ENCODE measurements around the gene PRR33.

The PRR33 gene

DNA sequence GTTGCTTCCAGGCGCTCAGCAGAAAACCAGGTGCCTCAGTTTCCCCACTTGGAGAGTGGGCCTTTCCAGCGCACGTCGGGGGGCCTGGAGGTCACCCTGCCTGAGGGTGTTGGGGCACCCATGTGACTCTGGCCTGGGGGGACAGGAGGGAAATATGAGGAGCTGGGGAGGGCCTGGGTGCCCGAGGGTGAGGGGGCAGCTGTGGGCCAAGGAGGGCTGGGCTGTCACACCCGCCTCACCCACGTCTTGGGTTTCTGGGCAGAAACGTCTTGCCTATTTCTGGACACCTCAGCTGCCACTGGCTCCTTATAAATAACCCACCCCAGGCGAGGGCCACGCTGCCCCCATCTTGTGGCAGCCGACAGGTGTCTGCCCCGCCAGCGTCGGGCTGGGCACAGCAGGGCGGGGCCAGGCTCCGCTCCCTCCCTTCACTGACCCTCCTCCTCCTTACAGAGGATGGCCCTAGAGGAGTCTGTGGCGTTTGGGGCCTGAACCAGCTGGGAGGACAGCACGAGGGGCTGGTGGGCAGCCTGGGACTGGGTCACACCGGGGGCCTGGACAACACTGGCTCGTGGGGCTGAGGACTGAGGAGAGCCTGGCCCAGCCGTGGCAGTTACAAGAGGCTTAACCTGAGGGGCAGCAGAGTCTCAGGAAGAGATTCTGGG, 29.3 kb upstream of the PRR33 start:
- WGBS (ENCODE audit: insufficient coverage, insufficient read length): no CpG with 5 or more reads among the region's 21 CpGs
- no peak for DNase-seq (ENCODE audit: low read depth, low spot score)

DNA sequence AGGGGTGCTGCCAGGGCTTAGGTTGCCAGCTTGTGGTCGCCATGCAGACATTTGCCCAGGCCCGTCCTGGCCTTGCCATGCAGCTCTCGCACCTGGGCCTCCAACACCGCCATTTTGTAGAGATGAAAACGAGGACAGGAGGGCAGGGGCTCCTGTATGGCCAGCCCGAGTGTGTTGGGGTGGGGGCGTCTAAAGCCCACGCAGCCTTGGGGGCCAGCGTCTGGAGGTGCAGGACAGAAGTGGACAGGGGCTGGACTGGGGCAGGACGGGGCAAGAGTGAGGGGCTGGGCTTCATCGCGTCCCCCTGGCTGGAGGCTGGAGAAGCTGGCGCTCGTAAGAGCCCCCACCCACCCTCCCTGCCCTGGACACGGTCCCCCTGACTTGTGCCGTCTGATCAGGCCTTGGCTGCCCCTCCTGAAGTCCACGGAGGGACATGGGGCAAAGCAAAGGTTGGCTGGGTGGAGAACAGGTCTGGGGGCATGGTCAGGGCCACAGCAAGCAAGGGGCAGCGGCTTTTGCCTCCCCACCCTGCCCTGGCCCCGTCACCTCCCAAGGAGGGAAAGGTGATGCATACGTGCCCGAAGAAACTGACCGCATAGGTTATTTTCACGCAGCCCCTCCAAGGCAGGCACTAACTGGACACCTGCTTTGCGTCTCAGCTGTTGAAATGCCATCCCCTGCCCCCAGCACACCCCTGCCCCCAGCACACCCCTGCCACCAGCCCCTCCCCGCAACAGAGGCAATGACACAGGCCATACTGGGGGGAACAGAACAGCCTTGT, 28.6 kb upstream of the PRR33 start:
- Histone ChIP-seq H3K9me3 (ENCODE audit: control insufficient read depth, insufficient read depth, low read length) (no peaks in the 10 kb centered on the region), H3K4me1 (ENCODE audit: control insufficient read depth, insufficient read depth, low read length) (peaks cover 3% of the 10 kb centered on the region), H3K36me3 (ENCODE audit: control insufficient read depth, insufficient read depth, low read length) (no peaks in the 10 kb centered on the region), H3K4me3 (ENCODE audit: low read length) (no peak overlapping the region), H3K27me3 (ENCODE audit: control insufficient read depth, insufficient read depth, low read length) (no peaks in the 10 kb centered on the region), H3K27ac (ENCODE audit: low read length) (no peak overlapping the region)
- DNase-seq (ENCODE audit: low read depth, low spot score): no peak
- WGBS (ENCODE audit: insufficient coverage, insufficient read length): no CpG with 5 or more reads among the region's 25 CpGs

More for the DNA sequence above, 29.3 kb upstream of the PRR33 start:
- H3K36me3 ChIP-seq (ENCODE audit: control insufficient read depth, insufficient read depth, low read length): no peaks in the 10 kb centered on the region
- no peaks in the 10 kb centered on the region for H3K27me3 ChIP-seq (ENCODE audit: control insufficient read depth, insufficient read depth, low read length)
- no peak overlapping the region for H3K27ac ChIP-seq (ENCODE audit: low read length)
- no peak overlapping the region for H3K4me3 ChIP-seq (ENCODE audit: low read length)
- no peaks in the 10 kb centered on the region for H3K9me3 ChIP-seq (ENCODE audit: control insufficient read depth, insufficient read depth, low read length)
- H3K4me1 ChIP-seq (ENCODE audit: control insufficient read depth, insufficient read depth, low read length): peaks cover 3% of the 10 kb centered on the region

DNA sequence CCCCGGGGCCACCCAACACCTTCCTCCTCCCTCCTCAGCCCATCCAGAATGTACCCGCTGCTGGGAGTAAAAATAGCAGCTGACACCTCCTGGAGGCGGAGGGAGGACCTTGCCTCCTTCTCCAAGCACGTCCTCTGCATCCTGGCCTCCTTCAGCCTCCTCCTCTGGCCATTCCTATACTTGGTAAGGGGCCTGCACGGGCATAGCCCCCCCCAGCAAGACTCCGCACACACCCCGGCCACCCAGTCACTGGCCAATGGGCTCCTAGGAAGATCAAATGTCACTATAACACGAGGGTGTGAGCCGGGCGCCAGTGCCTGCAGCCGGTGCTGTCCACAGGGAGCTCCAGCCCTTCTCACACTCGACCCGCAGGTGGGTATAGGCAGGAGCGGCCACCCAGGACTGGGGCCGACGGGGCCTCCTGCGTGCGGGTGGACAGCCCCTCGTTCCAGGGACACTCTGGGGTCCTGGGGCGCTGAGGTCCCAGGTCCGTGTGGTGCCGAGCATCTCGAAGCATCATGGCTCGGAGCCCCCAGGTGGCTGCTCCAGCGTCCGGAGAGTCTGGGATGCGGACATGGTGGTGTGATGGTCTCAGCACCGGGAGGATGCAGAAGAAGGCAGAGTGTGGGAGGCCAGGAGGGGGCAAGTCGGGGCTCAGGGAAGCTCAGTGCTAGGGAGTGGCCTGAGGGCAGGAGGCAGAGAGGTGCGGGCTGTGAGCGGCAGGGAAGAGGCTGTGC, 27.9 kb upstream of the PRR33 start, which contains the start of gene TNNT3:
TNNT3 (plus strand) TSS at position 313 of the 737 bp plus-strand sequence. CDS start 3,172 bp downstream, outside the sequence.
- no peak for DNase-seq (ENCODE audit: low read depth, low spot score)
- H3K9me3 ChIP-seq (ENCODE audit: control insufficient read depth, insufficient read depth, low read length): no peaks in the 10 kb centered on the region
- WGBS (ENCODE audit: insufficient coverage, insufficient read length): no CpG with 5 or more reads among the region's 31 CpGs

DNA sequence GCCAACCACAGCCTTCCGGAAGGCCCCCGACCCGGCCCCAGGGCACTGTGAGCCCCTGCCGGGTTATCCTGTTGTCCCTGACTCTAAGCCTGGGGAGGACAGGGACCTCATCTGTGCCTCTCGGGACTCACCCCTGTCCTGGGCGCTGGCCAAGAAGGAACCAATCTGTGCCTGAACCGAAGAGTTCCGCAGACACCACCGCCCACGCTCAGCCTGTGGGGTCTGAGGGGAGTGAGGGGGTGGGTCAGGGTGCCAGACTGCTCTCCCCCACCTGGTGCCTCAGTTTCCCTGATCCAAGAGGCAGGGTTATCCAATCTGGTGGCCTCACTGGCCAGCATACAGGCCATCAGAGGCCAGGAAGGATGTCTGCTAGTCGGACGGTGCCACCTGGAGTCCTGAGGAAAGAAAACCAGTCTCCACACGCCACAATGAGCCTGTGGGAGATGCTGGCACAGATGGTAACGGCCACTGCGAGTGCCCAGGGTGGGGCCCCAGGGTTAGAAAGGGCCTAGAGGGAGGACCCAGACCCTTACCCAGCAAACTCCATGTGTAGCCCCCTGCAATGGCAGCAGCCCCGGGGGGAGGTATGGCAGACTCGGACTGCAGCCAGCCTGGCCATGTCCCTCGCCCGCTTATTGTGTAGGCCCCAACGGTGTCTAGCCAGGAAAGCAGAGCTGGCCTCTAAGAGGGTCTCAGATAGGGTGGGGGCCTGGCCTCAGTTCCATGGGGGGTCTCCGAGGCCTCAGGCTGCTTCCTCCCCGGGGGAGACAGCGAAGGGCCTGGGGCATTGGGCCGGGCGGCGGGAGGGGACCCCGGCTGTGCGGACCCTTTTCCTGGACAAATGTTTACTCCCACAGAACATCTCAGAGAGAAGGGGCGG, 27.0 kb upstream of the PRR33 start:
- no CpG with 5 or more reads among the region's 29 CpGs for WGBS (ENCODE audit: insufficient coverage, insufficient read length)
- H3K27me3 ChIP-seq (ENCODE audit: control insufficient read depth, insufficient read depth, low read length): no peaks in the 10 kb centered on the region
- H3K4me3 ChIP-seq (ENCODE audit: low read length): no peak overlapping the region

More for the DNA sequence above, 27.9 kb upstream of the PRR33 start, which contains the start of gene TNNT3:
- Histone ChIP-seq H3K27ac (ENCODE audit: low read length) (no peak within 1 kb of the TSS), H3K36me3 (ENCODE audit: control insufficient read depth, insufficient read depth, low read length) (no peaks in the 10 kb centered on the region), H3K4me1 (ENCODE audit: control insufficient read depth, insufficient read depth, low read length) (peaks cover 3% of the 10 kb centered on the region), H3K27me3 (ENCODE audit: control insufficient read depth, insufficient read depth, low read length) (no peaks in the 10 kb centered on the region), H3K4me3 (ENCODE audit: low read length) (no peak within 1 kb of the TSS)

DNA sequence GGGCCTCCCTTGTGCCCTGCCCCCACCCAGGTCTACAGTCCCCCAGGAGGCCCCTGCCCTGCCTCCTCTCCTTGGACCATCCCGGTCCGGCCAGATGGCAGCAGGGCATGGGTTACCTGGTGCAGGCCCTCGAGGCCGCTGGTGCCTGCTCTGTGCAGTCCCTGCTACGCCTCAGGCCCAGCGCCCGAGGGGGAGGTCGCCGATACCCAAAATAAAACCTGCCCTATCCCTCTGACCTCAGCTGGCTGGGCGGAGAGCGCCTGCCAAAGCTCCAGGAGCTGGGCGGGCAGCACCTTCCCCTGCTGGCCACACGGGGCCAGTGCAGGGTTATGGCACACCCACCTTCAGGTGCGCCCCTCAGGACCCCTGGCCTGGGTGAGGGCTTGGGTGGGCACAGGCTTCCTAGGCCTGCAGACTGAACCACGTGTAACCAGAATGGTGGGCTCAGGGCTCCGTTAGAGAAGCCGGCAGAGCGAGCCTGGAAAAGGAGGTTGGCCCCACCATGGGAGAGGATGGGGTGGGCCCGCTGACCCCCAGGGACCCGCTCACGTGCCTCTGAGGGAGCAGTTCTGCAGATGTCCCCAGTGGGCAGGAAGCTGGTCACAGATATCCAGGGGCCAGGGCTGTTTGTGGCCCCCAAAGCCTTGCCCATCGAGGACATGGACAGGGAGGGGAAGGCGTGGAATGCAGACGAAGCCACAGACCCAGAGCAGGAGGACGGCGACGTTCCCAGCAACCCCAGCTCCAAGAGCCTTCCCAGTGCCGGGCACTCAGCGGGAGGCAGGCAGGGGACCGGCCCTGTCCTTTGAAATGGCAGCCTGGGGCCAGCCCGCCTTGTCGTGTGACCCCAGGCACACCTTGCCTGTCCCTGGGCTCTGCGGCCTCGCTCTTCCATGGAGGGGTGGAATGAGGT, 26.1 kb upstream of the PRR33 start:
- WGBS (ENCODE audit: insufficient coverage, insufficient read length): no CpG with 5 or more reads among the region's 34 CpGs
- peaks cover 3% of the 10 kb centered on the region for H3K4me1 ChIP-seq (ENCODE audit: control insufficient read depth, insufficient read depth, low read length)
- no peaks in the 10 kb centered on the region for H3K36me3 ChIP-seq (ENCODE audit: control insufficient read depth, insufficient read depth, low read length)
- H3K4me3 ChIP-seq (ENCODE audit: low read length): no peak overlapping the region
- H3K27me3 ChIP-seq (ENCODE audit: control insufficient read depth, insufficient read depth, low read length): no peaks in the 10 kb centered on the region
- H3K27ac ChIP-seq (ENCODE audit: low read length): no peak overlapping the region
- DNase-seq (ENCODE audit: low read depth, low spot score): no peak
- H3K9me3 ChIP-seq (ENCODE audit: control insufficient read depth, insufficient read depth, low read length): no peaks in the 10 kb centered on the region

More for the DNA sequence above, 27.0 kb upstream of the PRR33 start:
- no peak for DNase-seq (ENCODE audit: low read depth, low spot score)
- H3K27ac ChIP-seq (ENCODE audit: low read length): no peak overlapping the region
- no peaks in the 10 kb centered on the region for H3K9me3 ChIP-seq (ENCODE audit: control insufficient read depth, insufficient read depth, low read length)
- no peaks in the 10 kb centered on the region for H3K36me3 ChIP-seq (ENCODE audit: control insufficient read depth, insufficient read depth, low read length)
- peaks cover 3% of the 10 kb centered on the region for H3K4me1 ChIP-seq (ENCODE audit: control insufficient read depth, insufficient read depth, low read length)

DNA sequence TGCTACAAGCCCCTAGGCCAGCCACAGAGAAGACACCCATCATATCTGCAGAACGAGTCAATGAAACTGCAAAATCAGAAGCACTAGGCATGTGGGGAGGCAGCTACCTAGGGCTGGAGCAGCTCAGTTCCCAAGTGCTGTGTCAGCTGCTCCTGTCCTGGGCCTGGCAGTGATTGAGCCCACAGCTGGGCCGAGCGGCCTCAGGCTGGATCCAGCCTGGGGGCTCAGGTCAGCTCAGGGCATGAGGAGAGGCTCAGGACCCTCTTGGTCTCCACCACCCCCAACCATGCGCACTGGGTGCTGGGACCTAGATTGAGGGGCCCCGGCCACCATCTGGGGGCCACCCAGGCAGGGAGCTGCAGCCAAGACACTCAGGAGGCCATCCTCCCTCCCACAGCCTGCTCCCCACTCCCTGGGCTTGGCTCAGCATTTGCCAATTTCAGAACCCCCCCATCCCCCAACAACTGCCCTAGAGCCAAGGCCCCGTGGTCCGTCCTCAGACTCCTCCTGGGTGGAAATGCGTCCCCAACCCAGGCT, 25.4 kb upstream of the PRR33 start:
- no peak overlapping the region for H3K27ac ChIP-seq (ENCODE audit: low read length)
- no peaks in the 10 kb centered on the region for H3K27me3 ChIP-seq (ENCODE audit: control insufficient read depth, insufficient read depth, low read length)
- WGBS (ENCODE audit: insufficient coverage, insufficient read length): no CpG with 5 or more reads among the region's 8 CpGs
- H3K9me3 ChIP-seq (ENCODE audit: control insufficient read depth, insufficient read depth, low read length): no peaks in the 10 kb centered on the region
- H3K4me3 ChIP-seq (ENCODE audit: low read length): no peak overlapping the region
- no peaks in the 10 kb centered on the region for H3K36me3 ChIP-seq (ENCODE audit: control insufficient read depth, insufficient read depth, low read length)
- H3K4me1 ChIP-seq (ENCODE audit: control insufficient read depth, insufficient read depth, low read length): peaks cover 3% of the 10 kb centered on the region
- DNase-seq (ENCODE audit: low read depth, low spot score): no peak

DNA sequence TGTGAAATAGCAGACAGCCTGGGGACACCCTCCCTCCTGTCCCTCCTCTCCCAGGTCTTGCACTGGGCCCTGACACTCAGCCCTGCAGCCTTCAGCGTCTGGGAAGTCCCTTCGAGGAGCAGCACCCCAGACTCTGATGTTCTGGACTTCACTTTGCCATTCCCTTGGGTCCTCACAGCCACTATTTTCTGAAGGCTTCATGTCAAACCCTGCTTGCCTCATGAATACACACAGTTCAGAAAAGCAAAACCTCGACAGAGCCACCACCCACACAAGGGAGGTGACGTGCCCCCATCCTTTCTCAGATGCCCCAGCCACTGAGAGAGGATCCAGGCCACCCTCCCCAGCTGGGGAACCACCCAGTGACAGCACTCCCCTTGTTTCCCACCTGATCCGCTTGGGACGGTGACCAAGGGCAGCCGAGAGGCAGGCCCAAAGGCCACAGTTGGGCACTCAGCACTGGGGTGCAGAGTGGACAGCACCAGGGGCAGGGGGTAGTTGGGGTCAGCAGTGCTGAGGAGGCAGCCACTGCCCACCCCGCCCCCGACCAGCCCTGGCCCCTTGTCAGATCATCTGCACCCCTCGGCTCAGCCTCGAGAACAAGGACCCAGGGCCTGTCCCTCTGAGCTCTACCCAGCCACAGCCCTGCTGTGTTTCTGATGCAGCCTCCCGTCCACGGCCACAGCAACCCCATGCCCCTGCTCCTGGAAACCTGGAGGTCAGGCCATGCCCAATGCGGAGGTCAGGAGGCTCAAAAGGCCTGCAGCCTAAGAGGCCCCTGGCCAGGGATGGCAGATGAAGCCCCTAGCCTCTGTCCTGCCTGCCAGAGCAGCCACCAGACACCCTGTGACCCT, 24.7 kb upstream of the PRR33 start:
- no CpG with 5 or more reads among the region's 14 CpGs for WGBS (ENCODE audit: insufficient coverage, insufficient read length)
- H3K27ac ChIP-seq (ENCODE audit: low read length): no peak overlapping the region

DNA sequence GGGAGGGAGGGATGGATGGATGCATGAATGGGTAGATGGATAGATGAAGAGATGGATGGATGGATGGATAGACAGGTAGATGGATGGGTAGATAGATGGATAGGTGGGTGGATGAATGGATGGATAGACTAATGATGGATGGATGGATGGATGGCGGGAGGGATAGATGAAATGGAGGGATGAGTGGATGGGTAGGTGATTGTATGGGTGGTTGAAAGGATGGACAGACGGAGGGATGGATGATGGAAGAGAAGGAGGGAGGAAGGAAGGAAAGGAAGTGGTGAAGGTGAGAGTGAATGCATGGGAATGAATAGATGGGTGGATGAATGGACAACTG, 24.1 kb upstream of the PRR33 start:
- Histone ChIP-seq H3K4me1 (ENCODE audit: control insufficient read depth, insufficient read depth, low read length) (peaks cover 3% of the 10 kb centered on the region), H3K9me3 (ENCODE audit: control insufficient read depth, insufficient read depth, low read length) (no peaks in the 10 kb centered on the region), H3K4me3 (ENCODE audit: low read length) (no peak overlapping the region), H3K36me3 (ENCODE audit: control insufficient read depth, insufficient read depth, low read length) (no peaks in the 10 kb centered on the region), H3K27ac (ENCODE audit: low read length) (no peak overlapping the region), H3K27me3 (ENCODE audit: control insufficient read depth, insufficient read depth, low read length) (no peaks in the 10 kb centered on the region)
- DNase-seq (ENCODE audit: low read depth, low spot score): no peak
- WGBS (ENCODE audit: insufficient coverage, insufficient read length): 100% methylated on average over 2 of the region's 2 CpGs

More for the DNA sequence above, 24.7 kb upstream of the PRR33 start:
- Histone ChIP-seq H3K27me3 (ENCODE audit: control insufficient read depth, insufficient read depth, low read length) (no peaks in the 10 kb centered on the region), H3K4me3 (ENCODE audit: low read length) (no peak overlapping the region), H3K9me3 (ENCODE audit: control insufficient read depth, insufficient read depth, low read length) (no peaks in the 10 kb centered on the region), H3K4me1 (ENCODE audit: control insufficient read depth, insufficient read depth, low read length) (peaks cover 3% of the 10 kb centered on the region), H3K36me3 (ENCODE audit: control insufficient read depth, insufficient read depth, low read length) (no peaks in the 10 kb centered on the region)
- DNase-seq (ENCODE audit: low read depth, low spot score): no peak
